ENCODE results near the gene ERGIC3.
"Not testable (repeated sequence)": the region's sequence is repeated elsewhere in the genome, so short reads cannot be mapped to it uniquely, and the experiment has no call there.

Gene ERGIC3

GRCh38 chr20:35523298-35523888, 18.5 kb upstream of the ERGIC3 start:
- DNase-seq: no peak

- no peak for DNase-seq
Measured at GRCh38 chr20:35525639-35526038, 16.2 kb upstream of the ERGIC3 start.

- DNase-seq: no peak
Measured at GRCh38 chr20:35527122-35527769, 14.6 kb upstream of the ERGIC3 start.

- no peak for DNase-seq
Measured at GRCh38 chr20:35529552-35529951, 12.3 kb upstream of the ERGIC3 start, which contains the start of gene C20orf173. C20orf173 (minus strand) TSS chr20:35529652; CDS start chr20:35529373, 279 bp downstream.

- DNase-seq: no peak
Measured at GRCh38 chr20:35539756-35540212, 2.1 kb upstream of the ERGIC3 start.

- DNase-seq: no peak
Measured at GRCh38 chr20:35541118-35541782, 628 bp upstream of the ERGIC3 start.

GRCh38 chr20:35542990-35543389, 1.1 kb downstream of the ERGIC3 start:
- no peak for DNase-seq

GRCh38 chr20:35544436-35544835, 2.6 kb downstream of the ERGIC3 start:
- DNase-seq: no peak

GRCh38 chr20:35544941-35545340, 3.1 kb downstream of the ERGIC3 start:
- DNase-seq: not testable (repeated sequence)

GRCh38 chr20:35546127-35546526, 4.2 kb downstream of the ERGIC3 start:
- no peak for DNase-seq

- no peak for DNase-seq
Measured at GRCh38 chr20:35547329-35547728, 5.5 kb downstream of the ERGIC3 start.

GRCh38 chr20:35551503-35551902, 9.6 kb downstream of the ERGIC3 start:
- no peak for DNase-seq

- DNase-seq: no peak
Measured at GRCh38 chr20:35552914-35553313, 11.0 kb downstream of the ERGIC3 start.

GRCh38 chr20:35555461-35555860, 13.6 kb downstream of the ERGIC3 start:
- DNase-seq: not testable (repeated sequence)

GRCh38 chr20:35555951-35556645, 14.2 kb downstream of the ERGIC3 start:
- no peak for DNase-seq

GRCh38 chr20:35556871-35557270, 15.0 kb downstream of the ERGIC3 start:
- no peak for DNase-seq

- DNase-seq: no peak
Measured at GRCh38 chr20:35558451-35558850, 16.6 kb downstream of the ERGIC3 start.

GRCh38 chr20:35559042-35559693, 17.3 kb downstream of the ERGIC3 start:
- no peak for DNase-seq

- no peak for DNase-seq
Measured at GRCh38 chr20:35560105-35560511, 18.2 kb downstream of the ERGIC3 start.

- no peak for DNase-seq
Measured at GRCh38 chr20:35560541-35560940, 18.7 kb downstream of the ERGIC3 start.

- peak; percentile 6 for DNase-seq
Measured at GRCh38 chr20:35561268-35561667, 19.4 kb downstream of the ERGIC3 start.

- DNase-seq: no peak
Measured at GRCh38 chr20:35561671-35562070, 19.8 kb downstream of the ERGIC3 start.

GRCh38 chr20:35562541-35563110, 20.7 kb downstream of the ERGIC3 start:
- no peak for DNase-seq
